HG02623 (cell line): Measurements from ENCODE around the gene DACH1.

Experiments used
- ATAC-seq: cut with Tn5 transposase; IDR thresholded peaks from one replicate; pipeline ENCODE4 v1.9.1; 2021; ENCODE audit warnings: moderate library complexity; ENCODE audit not compliant: unreplicated experiment

DACH1 gene

DNA sequence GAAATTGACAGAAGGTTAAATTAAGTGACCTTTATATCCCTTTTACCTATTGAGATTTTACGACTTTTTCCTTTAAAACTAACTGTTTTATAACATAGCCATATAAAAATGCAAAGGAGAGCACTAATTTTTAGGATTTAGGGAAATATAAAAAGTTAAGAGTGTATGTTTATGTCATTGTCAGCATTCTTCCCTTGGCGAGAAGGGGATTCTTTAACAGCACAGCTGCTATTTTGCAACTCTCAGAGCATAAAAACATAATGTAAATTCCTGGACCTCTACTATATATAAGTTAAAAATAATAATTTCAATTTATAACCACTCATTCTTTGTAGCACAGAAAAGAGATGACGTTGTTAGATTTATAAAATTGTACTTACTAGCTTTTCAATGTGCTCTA lies 363.2 kb downstream of the DACH1 start:
- ATAC-seq: no peak

DNA sequence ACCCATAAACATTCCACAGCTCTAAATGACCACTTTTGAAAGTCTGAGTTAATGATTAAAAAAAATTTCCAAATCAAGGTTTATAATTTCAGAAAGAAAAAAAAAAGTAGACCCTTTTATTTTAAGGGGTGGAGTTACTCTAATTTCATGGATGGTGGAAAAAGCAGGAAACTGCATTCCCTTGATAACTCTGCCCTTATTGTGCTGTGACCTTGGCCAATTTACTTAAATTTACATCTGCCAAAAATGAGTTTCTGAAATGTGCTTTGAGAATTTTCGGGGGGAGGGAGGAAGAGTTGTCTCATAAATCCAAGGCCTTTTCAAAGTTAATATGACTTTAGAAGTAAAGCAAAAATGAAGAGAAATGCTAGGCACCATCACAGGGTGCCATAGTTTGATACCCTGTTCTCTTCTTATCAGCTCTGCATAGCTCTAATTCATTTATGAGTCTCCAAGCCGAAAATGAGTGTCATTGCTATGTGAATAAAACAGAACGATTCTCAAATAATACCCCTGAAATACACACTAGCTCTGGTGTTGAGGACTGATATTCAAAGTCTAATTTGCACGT lies 367.0 kb downstream of the DACH1 start:
- ATAC-seq: no peak

DNA sequence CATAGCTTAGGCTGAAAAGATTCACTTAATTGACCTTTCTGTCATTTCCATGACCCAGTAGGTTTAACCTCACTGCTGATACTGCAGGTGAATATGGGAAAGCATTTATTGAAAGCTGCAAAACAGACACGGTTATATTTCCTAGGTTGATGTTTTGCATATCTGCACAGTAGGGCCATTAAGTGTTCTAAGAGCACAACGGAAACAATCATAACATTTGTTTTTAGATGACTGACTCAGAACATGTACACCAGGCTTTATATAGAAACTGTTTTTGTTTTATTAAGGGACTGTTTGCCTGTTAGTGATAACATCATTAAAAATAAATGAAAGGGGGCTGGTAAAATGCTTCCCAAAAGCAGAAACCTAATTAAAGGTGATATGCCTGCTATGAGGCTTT lies 367.8 kb downstream of the DACH1 start:
- no peak for ATAC-seq

DNA sequence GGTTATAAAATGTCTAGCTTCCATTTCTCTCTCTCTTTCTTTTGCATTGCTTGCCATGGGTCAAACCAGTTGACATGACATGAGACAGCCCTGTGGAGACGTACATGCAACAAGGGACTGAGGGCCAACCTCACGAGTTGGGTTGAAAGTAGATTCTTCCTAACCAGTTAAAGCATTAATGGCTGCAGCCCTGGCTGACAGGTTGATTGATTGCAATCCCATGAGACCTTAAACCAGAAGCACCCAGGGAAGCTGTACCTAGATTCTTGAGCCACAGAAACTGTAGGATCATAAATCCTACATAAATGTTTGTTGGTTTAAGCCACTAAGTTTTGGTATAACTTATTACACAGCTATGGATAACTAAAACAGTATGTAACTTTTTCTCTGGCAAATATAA lies 373.8 kb downstream of the DACH1 start:
- no peak for ATAC-seq

DNA sequence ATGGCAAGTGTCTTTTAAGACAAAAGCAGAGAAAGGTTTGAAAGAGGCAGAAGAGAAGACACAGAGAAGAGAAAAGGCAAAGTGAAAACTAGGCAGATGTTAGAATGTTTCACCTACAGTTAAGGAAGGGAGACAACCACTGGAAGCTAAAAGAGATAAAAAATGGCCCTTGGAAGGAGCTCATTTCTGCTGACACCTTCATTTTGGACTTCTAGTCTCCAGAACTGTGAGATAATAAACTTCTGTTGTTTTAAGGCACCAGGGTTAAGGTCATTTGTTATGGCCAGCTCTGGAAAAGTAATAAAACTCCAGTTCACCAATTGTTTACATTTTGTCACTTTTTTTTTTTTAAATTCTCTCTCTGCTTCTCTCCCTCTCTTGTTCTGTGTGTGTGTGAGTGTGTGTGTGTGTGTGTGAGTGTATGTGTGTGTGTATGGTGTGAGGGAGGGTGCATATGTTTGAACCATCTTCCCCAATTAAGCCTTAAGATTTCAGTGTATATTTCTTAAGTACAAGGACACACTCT lies 374.6 kb downstream of the DACH1 start:
- no peak for ATAC-seq

DNA sequence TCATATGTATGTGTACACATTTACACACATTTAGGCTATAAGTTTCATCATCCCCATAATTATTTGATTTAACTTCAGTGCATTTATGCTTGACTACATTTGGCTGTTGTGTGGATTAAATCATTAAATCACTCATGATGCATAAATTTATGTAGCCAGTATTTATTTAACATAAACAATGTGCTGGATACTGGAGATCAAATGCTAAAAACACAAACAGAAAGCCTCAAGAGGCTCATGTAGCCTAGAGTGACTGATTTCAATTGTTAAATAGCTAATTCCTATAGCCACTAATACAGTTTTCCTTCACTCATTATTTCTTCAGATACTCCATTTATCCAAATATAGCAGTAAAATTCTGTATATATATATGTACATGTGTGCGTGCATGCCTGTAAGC lies 376.0 kb downstream of the DACH1 start:
- ATAC-seq: no peak

DNA sequence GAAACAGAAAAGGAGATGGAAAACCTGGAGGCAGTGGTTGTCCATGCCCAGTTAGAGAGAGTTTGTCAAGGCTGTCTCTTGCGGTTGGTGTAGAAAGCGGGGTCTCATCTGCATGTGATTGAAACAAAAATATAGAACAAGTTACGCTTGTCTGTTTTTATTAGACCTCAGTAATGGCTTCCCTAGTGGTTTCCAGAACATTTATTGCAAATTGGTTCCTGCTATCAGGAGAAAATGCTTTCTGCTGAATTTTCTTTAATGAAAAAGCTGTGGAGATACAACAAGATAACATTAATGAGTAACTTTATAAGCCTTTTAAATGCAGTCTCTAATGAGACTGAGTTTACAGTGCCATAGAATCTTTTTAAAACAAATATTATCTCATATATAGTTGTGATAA lies 378.0 kb downstream of the DACH1 start:
- ATAC-seq: no peak

DNA sequence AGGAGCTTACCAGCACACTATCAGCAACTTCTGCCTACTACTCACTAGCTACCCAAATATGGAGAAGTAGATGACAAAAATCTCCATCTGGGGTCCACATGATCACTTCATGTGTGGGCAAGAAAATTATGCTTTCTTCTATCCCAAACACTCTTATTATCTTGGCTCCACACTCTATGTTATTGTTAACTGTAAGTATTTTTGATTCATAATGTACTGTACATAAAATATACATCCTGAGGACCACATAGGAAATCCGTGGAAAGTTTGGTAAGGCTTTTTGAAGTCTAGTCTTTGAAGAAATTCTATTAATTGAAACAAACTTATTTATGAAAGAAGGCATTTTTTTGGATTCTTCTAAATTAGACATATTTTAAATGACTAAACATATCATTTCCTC lies 378.8 kb downstream of the DACH1 start:
- ATAC-seq: no peak

DNA sequence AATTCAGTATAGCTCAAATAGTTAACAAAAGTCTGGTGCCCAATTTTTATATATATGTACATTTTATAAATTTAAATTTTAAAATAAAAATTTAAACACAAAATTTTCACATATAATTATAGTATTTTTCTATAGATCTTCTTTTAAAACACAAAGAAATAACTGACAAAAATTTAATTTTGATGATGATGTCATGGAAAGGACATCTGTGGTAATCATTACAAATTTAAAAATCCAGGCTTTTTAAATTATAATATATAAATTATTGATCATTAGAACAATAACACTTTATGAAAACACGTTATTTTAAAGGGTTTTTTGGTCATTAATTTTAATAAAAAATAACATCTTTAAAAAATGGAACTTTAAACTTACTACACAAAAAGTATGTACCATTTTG lies 381.1 kb downstream of the DACH1 start:
- ATAC-seq: no peak

DNA sequence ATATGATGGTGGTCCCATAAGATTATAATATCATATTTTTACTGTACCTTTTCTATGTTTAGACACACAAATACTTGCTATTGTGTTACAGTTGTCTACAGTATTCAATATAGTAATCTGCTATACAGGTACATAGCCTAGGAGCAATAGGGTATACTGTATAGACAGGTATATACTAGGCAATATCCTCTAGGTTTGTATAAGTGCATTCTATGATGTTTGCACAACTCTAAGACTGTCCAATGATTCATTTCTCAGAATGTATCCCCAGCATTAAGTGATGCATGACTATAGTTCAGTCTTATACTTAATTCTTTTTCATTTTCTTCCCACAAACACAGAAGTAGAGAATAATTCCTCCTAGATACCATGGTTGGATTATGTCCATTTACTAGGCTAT lies 383.3 kb downstream of the DACH1 start:
- ATAC-seq: no peak

DNA sequence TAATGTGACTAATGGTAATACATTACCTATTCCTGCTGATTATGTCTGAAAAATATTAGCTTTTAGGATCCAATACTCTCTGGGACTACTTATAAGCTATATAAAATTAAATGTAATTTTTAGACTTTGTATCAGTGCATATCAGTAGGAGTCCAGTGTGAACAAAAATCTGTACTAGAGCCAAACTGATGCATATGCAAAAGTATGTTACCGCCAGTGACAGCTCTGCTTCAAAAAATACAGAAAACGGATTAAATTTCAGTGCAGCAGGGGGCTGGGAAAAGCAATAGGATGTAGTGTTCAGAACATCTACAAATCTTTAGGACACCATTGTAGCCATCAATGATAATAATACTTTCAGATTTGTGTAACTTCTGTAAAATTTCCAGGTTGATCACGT lies 385.5 kb downstream of the DACH1 start:
- ATAC-seq: no peak

DNA sequence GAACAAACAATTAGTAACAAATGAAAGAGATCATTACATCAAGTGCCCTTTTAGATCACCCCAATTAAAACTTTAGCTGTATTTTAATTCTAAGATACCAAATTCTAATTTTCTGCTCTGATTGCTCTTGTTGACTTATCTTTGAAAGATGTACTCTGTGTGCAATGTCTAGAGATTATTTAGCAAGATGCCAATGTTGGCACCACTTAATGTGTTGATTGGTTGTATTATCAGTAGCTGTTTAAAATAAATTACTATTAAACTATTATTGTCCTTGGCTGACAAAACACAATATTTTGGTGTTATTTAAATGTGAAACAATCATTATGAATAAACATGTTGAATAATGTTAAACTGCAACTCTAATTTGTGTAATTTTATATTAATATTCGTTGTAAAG lies 386.0 kb downstream of the DACH1 start:
- no peak for ATAC-seq

DNA sequence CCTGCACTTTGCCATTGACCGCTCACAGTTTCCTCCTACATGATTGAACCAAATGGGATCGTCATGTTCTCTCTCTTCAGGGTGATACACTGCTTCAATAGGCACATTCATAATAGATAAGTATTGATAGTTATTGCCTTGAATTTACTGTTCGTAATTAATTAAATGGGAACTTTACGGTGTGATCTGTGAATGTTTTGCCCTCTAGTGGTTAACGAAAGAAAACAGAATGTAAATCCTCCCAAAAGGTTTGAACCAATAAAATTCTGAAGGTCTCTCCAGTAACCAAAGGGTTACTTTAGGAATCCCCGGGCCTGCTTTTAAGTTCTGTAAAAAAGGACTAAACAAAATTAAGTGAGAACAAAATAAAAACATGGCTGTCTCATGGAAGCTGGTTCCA lies 389.3 kb downstream of the DACH1 start:
- ATAC-seq: no peak

DNA sequence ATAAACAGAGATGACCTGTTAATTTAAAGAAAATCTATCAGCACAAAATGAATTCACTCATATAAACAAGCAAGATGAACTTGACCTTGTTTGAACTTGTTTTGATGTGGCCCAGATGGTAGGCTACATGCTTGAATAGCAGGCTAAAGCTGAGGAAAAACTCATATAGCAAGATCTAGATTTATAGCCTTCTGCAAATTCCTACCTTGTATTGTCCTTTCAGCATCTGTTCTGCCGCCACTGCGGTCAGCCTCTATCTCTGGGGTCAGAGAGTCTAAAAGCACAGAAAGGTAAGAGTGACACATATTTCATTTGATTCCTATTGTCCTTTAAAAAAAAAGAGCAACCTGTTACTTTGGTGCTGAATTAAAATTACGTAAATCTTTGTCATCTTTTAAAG lies 392.1 kb downstream of the DACH1 start:
- no peak for ATAC-seq

DNA sequence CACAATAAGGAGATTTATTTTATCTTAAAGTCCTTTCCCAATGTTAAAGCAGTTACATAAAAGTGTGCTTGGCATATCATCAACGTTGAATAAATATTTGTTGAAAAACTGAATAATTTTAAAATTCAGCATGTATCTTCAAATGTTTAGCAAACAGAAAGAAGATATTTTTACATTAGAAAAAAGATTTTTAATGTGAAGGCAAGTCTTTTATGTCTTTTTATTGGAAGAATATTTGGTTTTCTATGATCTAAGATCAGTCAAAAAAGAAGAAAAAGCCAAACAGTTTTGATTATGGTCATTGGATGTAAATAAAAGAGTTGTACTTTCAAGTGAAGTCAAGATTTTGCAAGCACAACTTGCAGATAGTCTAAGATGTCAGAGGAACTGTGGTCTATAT lies 397.4 kb downstream of the DACH1 start:
- no peak for ATAC-seq

DNA sequence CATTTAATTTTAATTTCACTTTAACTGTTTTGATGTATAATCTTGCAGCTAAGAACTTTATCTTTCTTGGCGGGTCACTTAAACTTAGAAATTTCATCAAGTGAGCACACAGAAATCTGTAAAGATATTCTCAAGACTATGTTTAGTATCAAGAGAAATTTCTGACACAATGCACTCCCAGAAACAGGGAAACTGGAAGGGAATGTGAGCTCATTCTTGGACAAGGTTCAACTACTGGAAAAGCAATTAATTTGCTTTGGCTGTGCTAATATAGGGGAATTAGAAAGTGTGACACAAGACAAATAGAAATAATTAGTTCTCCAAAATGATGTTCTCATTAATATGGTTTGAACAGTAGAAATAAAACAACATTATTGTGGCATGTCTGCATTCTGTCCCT lies 402.3 kb downstream of the DACH1 start:
- no peak for ATAC-seq

DNA sequence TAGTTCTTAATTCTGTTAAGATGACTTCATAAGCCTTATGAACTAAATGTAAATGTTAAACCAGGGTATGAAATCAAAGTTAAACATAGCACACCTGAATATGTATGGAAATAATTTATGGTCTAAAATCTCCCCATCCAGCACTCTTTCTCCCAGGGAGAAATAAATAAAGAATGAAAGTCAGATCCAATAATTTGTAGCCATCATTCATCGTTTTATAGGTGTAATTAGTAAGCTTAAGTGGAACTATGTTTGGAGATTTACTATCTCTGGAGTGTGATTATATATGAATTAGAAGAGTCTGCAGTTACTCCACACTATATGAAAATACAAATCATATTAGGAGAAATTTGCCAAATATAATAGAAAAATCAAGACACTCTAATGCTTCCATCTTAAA lies 405.1 kb downstream of the DACH1 start:
- ATAC-seq: no peak

DNA sequence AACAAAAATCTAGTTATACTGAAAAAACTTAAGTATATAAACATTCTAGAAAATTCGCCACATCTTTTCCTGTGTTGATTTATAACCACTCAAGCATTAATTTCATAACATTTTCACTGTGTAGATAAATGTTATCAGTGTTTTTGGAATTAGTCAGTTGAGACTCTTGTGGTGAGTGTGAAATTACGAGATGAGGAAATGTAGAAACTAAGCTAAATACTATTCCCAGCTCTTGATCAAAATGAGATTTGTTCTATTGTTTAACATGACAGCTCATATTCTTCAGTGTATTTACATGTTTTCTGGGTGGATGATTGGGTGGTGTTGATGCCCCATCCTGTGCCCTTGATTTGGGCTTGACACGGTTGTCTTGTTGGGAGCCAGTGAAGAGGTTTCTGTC lies 406.8 kb downstream of the DACH1 start:
- ATAC-seq: no peak

DNA sequence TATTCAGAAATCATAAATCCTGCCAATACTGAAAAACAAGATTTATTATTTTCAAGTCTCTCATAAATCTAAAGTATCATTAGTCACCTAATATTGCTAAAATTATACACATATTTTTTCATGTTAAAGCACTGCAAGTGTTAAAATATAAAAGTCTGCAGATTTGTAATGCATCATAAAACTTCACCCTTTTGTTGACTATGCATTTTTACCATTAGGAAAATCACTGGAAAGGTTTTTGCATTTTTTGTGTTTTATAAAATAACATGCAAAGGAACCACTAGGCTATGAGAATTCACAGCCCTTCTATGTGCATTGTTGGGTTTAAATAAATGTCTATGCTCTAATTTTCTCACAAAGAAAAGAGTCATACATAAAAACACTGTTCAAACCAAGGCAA lies 407.3 kb downstream of the DACH1 start:
- ATAC-seq: no peak

DNA sequence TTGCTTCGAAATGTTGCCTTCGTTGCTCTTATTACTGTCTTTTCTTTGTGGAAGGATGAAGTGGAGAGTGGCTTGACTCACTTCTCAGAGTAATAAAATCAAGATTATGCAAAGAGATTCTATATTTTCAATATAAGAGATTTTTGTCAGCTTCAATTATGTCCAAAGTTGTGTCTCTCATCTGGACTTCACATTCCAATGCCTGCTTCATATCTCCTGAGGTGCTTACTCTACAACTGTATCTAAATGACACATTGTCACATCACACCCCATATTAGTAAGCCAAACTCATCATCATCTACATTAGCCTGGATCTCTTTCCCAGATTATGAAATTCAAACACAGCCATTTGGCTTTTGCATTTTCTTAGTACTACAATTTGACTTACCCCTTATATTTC lies 409.4 kb downstream of the DACH1 start:
- no peak for ATAC-seq

DNA sequence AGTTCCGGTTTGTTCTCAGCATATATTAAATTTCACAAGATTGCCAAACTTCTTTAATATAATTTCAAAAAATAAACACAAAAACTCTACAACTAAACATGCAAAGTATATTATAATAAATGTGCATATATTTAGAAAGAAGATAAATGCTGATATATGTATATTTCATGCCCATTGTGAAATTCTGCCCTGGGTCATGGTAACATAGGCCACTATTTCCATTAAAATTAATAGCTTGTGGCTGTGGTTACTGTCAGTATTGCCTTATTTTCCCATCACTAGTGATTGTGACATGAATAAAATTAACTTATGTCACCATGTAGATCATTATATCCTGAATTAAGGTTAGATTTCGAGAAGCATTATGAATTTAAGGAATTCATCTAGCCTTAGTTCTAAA lies 410.9 kb downstream of the DACH1 start:
- no peak for ATAC-seq

DNA sequence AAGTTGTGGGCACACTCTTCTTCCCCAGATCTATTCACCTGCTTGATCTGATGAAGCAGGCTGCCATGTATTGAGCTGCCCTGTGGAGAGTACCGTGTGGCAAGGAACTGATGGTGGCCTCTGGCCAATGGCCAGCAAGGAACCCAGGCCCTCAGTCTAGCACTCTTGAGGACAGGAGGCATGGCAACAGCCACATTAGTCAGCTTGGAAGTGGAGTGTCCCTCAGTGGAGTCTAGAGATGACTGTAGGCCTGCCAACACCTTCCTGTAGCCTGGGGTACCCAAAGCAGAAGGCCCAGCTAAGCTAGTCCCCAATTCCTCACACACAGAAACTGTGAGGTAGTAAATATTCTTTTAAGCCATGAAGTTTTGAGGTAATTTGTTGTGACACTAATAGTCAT lies 412.5 kb downstream of the DACH1 start:
- no peak for ATAC-seq

DNA sequence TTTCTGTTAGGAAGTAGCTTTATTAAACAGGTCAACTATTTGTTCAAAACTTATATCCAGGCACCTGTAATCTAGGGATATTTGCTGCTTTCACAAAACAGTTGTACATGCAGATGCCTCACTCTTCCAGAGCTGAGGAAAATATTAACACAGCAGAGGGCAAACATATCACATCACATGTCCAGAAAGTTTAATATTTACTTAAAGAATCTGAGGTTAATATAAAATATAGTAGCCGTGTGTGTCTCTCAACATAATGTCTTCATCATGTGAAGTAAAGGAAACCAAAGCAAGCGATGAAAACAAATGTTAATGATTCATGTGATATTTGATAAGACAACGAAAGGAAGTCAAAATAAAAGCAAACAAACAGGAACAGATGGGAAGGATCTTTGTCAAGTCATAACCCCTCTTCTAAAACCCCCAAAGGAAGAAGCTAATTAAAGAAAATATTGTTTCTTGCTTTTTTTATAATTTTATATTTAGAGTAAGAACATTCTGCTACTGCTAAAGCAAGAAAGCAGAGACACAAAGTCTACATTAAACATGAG lies 418.8 kb downstream of the DACH1 start:
- ATAC-seq: no peak
